Muscle of arm (tissue), 12 donors: Measurements from ENCODE around the gene MEF2D. TPM values are rescaled to one million over a fixed set of nuclear protein-coding genes. Genes with fewer than 3 reads are reported as not detected.

Experiments used
- polyA plus RNA-seq, 12 donors: library from polyadenylated mRNA; unstranded; fragments of 120-200 nt; gene quantifications; one replicate each; pipeline ENCODE4 v1.2.1, GENCODE V29; 2013; ENCODE audit not compliant: insufficient read length in 12 of 12

MEF2D gene
- polyA plus RNA-seq, 12 donors: 44.4 to 95.3 (median 69.1) TPM; not detected in 1

Other genes with a start within 250 kb of the MEF2D start
- 10 to 100 TPM in 11 of 12 donors, not detected in 1; 38.6 to 55.8 (median 48.6) TPM for gene SMG5, start 217.9 kb downstream of the MEF2D start, polyA plus RNA-seq
- gene TMEM79, start 216.4 kb downstream of the MEF2D start, polyA plus RNA-seq: 10 to 100 TPM in 1 of 12 donors, 1 to 10 TPM in 10, not detected in 1; 3.5 to 17.4 (median 4.2) TPM
- gene GLMP, start 205.1 kb downstream of the MEF2D start, polyA plus RNA-seq: 10 to 100 TPM in 11 of 12 donors, not detected in 1; 12.7 to 57.9 (median 21.4) TPM
- gene VHLL, start 201.5 kb downstream of the MEF2D start, polyA plus RNA-seq: under 1 TPM in 1 of 12 donors, not detected in 11; 0.27 TPM
- gene CCT3, start 162.5 kb downstream of the MEF2D start, polyA plus RNA-seq: 100 to 1,000 TPM in 11 of 12 donors, not detected in 1; 119 to 268 (median 248) TPM
- 1 to 10 TPM in 4 of 12 donors, under 1 TPM in 6, not detected in 2; 0.60 to 1.4 (median 0.89) TPM for gene TSACC, start 162.2 kb downstream of the MEF2D start, polyA plus RNA-seq
- gene RHBG, start 131.6 kb downstream of the MEF2D start, polyA plus RNA-seq: under 1 TPM in 1 of 12 donors, not detected in 11; 0.27 TPM
- 10 to 100 TPM in 1 of 12 donors, 1 to 10 TPM in 10, not detected in 1; 4.6 to 15.7 (median 7.9) TPM for gene IQGAP3, start 71.8 kb upstream of the MEF2D start, polyA plus RNA-seq
- gene TTC24, start 78.9 kb upstream of the MEF2D start, polyA plus RNA-seq: under 1 TPM in 8 of 12 donors, not detected in 4; 0.19 to 0.70 (median 0.29) TPM
- gene NAXE, start 91.0 kb upstream of the MEF2D start, polyA plus RNA-seq: 10 to 100 TPM in 11 of 12 donors, not detected in 1; 21.4 to 36.4 (median 26.5) TPM
- gene GPATCH4, start 100.7 kb upstream of the MEF2D start, polyA plus RNA-seq: 10 to 100 TPM in 11 of 12 donors, not detected in 1; 25.3 to 39.3 (median 28.2) TPM
- gene HAPLN2, start 118.6 kb upstream of the MEF2D start, polyA plus RNA-seq: under 1 TPM in 8 of 12 donors, not detected in 4; 0.22 to 0.94 (median 0.39) TPM
- gene BCAN, start 141.3 kb upstream of the MEF2D start, polyA plus RNA-seq: 10 to 100 TPM in 1 of 12 donors, 1 to 10 TPM in 10, not detected in 1; 1.3 to 14.7 (median 2.4) TPM
- gene NES, start 176.6 kb upstream of the MEF2D start, polyA plus RNA-seq: 1,000 to 10,000 TPM in 1 of 12 donors, 100 to 1,000 TPM in 11; 318 to 1,186 (median 743) TPM
- gene CRABP2, start 204.8 kb upstream of the MEF2D start, polyA plus RNA-seq: 100 to 1,000 TPM; 230 to 919 (median 293) TPM
- gene METTL25B, start 227.7 kb upstream of the MEF2D start, polyA plus RNA-seq: 10 to 100 TPM in 11 of 12 donors, not detected in 1; 16.8 to 26.5 (median 19.0) TPM
- 10 to 100 TPM in 11 of 12 donors, not detected in 1; 21.7 to 44.6 (median 27.8) TPM for gene ISG20L2, start 228.0 kb upstream of the MEF2D start, polyA plus RNA-seq
- 10 to 100 TPM in 11 of 12 donors, not detected in 1; 34.7 to 70.4 (median 66.3) TPM for gene MRPL24, start 240.3 kb upstream of the MEF2D start, polyA plus RNA-seq